ENCODE results near the gene PROZ. TPM values are rescaled to one million over a fixed set of nuclear protein-coding genes. Genes with fewer than 3 reads are reported as not detected.

The PROZ gene
- total RNA-seq, 4 donors from 2014 or later: not detected

DNA sequence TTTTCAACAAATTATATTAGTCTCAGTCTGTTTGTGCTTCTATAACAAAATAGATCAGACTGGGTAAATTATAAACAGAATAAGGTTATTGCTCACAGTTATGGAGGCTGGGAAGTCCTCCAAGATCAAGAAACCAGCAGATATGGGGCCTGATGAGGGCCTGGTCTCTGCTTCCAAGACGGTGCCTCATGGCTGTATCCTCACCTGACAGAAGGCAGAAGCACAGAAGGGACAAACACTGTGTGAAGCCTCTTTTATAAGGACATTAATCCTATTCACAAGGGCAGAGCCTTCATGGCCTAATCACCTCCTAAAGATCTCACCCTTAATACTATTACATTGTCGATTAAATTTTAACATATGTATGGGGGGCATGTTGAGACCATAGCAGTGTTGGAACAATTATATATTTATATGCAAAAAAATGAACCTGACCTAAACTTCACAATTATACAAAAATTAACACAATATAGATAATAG, 23.1 kb upstream of the PROZ start:
- H3K4me1 ChIP-seq: no peaks in the 10 kb centered on the region
- no peaks in the 10 kb centered on the region for H3K9me3 ChIP-seq
- intact Hi-C loops (cut with DNase I): no loop called here
- no peak for TF ChIP-seq POLR2A (IDR thresholded peaks at IDR 0.05)
- TF ChIP-seq, protein P1, sequence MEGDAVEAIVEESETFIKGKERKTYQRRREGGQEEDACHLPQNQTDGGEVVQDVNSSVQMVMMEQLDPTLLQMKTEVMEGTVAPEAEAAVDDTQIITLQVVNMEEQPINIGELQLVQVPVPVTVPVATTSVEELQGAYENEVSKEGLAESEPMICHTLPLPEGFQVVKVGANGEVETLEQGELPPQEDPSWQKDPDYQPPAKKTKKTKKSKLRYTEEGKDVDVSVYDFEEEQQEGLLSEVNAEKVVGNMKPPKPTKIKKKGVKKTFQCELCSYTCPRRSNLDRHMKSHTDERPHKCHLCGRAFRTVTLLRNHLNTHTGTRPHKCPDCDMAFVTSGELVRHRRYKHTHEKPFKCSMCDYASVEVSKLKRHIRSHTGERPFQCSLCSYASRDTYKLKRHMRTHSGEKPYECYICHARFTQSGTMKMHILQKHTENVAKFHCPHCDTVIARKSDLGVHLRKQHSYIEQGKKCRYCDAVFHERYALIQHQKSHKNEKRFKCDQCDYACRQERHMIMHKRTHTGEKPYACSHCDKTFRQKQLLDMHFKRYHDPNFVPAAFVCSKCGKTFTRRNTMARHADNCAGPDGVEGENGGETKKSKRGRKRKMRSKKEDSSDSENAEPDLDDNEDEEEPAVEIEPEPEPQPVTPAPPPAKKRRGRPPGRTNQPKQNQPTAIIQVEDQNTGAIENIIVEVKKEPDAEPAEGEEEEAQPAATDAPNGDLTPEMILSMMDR (IDR thresholded peaks at IDR 0.05): no peak
- no peak overlapping the region for H3K4me3 ChIP-seq
- H3K36me3 ChIP-seq: peaks cover 0 to under 1% (median 0%) of the 10 kb centered on the region in 3 donors
- DNase-seq: no peak
- no peak overlapping the region for H3K27ac ChIP-seq
- H3K27me3 ChIP-seq: peaks cover 0 to 21% (median 0%) of the 10 kb centered on the region in 4 donors
- WGBS, 2 donors: 82 to 84% methylated on average over 2 of the region's 2 CpGs

- TF ChIP-seq, protein P1 (IDR thresholded peaks at IDR 0.05): no peak
- no peak for TF ChIP-seq POLR2A (IDR thresholded peaks at IDR 0.05)
- intact Hi-C loops (cut with DNase I): no loop called here
- DNase-seq: no peak
- Histone ChIP-seq H3K9me3 (no peaks in the 10 kb centered on the region), H3K4me3 (no peak overlapping the region), H3K27me3 (peaks cover 0 to 4% (median 0%) of the 10 kb centered on the region in 4 donors), H3K4me1 (no peaks in the 10 kb centered on the region), H3K27ac (no peak overlapping the region), H3K36me3 (peaks cover 0 to 6% (median 0%) of the 10 kb centered on the region in 3 donors)
- 78 to 80% methylated on average over 11 of the region's 11 CpGs for WGBS, 2 donors
Measured at GRCh38 chr13:113137691-113138298, 20.7 kb upstream of the PROZ start.

DNA sequence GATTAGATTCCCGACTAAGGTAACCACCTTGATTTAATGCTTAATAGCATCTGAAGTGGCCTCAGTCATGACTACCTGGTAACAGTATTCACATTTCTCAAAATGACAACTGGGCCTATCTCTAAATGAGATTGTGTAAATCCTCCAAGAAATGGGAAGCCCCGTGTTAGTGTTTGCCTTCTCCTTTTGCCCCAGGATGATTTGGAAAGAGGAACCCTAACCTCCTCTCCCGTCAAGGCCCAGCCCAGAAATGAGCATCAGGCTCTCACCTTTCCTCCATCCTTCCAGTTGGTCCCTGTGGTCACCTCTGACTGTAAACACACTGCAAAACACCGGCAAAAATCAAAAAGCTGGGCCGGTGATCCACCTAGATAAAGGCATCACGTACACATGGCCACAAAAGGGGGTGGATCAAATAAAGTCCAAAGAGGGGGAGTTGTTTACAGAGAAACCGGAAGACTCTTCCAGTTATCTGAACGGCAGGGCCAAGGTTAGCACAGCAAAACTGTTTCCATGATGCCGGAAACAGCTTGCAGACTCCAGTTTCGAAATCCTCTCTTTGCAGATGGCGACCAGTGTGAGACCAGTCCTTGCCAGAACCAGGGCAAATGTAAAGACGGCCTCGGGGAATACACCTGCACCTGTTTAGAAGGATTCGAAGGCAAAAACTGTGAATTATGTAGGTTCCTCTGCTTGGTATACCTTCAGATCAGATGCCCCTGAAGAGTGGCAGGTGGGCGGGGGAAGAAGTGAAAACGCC, 19.5 kb upstream of the PROZ start:
- H3K4me3 ChIP-seq: no peak overlapping the region
- intact Hi-C loops (cut with DNase I): no loop called here
- 74 to 76% methylated on average over 13 to 14 of the region's 16 CpGs for WGBS, 2 donors
- no peak for DNase-seq
- H3K27me3 ChIP-seq: no peaks in the 10 kb centered on the region
- H3K4me1 ChIP-seq: no peaks in the 10 kb centered on the region
- TF ChIP-seq, protein P1 (IDR thresholded peaks at IDR 0.05): no peak
- TF ChIP-seq POLR2A (IDR thresholded peaks at IDR 0.05): no peak
- H3K27ac ChIP-seq: no peak overlapping the region
- no peaks in the 10 kb centered on the region for H3K9me3 ChIP-seq
- peaks cover 0 to 9% (median 0%) of the 10 kb centered on the region in 3 donors for H3K36me3 ChIP-seq

- no peak for TF ChIP-seq POLR2A (IDR thresholded peaks at IDR 0.05)
- TF ChIP-seq, protein P1 (IDR thresholded peaks at IDR 0.05): no peak
- intact Hi-C loops (cut with DNase I): no loop called here
- 74 to 81% methylated on average over 5 of the region's 5 CpGs for WGBS, 2 donors
Measured at GRCh38 chr13:113139577-113139976, 18.9 kb upstream of the PROZ start.

More at GRCh38 chr13:113139577-113139976, 18.9 kb upstream of the PROZ start:
- H3K4me3 ChIP-seq: no peak overlapping the region
- H3K4me1 ChIP-seq: no peaks in the 10 kb centered on the region
- DNase-seq: no peak
- no peaks in the 10 kb centered on the region for H3K9me3 ChIP-seq
- H3K36me3 ChIP-seq: peaks cover 0 to 11% (median 0%) of the 10 kb centered on the region in 3 donors
- H3K27ac ChIP-seq: no peak overlapping the region
- H3K27me3 ChIP-seq: no peaks in the 10 kb centered on the region
